ENCODE data around the gene CRISP3.
"Not testable (repeated sequence)": the region's sequence is repeated elsewhere in the genome, so short reads cannot be mapped to it uniquely, and the experiment has no call there.

Gene CRISP3, protein sequence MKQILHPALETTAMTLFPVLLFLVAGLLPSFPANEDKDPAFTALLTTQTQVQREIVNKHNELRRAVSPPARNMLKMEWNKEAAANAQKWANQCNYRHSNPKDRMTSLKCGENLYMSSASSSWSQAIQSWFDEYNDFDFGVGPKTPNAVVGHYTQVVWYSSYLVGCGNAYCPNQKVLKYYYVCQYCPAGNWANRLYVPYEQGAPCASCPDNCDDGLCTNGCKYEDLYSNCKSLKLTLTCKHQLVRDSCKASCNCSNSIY

DNA sequence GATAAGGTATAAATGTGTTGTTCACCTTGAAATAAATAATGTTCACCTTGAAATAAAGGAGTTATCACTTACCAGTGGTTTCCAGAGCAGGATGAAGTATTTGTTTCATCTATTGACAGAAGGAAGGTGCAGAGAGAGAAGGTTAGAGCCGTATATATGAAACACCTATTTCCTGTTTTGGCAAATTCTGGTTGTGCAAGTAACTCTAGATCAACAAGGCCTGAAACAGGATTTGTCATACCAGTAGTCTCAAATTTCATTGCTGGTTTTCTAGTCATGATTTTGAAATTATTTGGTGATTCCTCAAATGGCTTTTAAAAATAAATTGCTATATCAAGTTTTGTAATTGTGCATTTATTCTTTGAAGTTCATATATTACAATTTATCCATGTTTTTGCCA, at the start of gene CRISP3:
Gene CRISP3 (minus strand): TSS at position 130 of the 400 bp plus-strand sequence. CDS start 21 bp downstream, at position 109.
- DNase-seq = no peak

DNA sequence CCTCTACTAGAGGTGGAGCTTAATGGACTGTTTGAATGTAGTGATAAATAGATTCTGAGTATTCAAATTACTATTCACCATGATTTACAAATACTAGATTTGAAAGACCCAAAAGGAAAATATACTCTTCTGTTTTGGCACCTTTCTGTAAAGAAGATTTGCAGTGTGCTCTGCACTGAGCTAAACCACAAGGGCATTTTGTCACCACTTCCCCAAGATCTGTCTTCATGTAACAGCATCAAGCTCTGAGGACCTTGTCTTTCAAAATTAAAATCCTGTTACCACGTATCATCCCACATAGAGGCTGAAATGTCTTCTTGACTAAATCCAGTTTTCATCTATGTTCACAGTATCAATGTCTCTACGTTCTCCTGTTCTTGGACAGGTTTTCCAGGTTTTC, 46.2 kb upstream of the CRISP3 start:
- no peak for DNase-seq

DNA sequence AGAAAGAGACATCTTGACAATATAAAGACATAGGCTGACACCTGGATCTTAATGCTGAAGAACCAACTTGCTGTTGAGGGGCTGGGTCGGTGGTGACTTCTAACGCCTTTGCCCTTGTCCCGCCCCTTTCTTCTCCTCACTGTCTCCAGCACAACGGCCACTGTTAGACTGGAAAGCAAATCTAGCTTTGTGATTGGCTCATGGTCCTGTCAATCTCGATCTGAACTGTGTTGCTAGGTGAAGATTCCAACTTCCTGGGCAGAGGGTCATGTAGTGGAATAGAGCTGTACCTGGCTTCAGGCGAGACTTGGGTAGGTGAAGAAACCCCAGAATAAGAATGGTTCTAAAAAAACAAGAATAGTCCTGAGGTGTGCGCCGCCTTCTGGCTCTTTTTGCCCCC, 43.0 kb upstream of the CRISP3 start, which contains the start of gene PGK2:
Gene PGK2 (minus strand): TSS at position 110 of the 400 bp plus-strand sequence. CDS start 98 bp downstream, at position 12.
- DNase-seq = no peak

DNA sequence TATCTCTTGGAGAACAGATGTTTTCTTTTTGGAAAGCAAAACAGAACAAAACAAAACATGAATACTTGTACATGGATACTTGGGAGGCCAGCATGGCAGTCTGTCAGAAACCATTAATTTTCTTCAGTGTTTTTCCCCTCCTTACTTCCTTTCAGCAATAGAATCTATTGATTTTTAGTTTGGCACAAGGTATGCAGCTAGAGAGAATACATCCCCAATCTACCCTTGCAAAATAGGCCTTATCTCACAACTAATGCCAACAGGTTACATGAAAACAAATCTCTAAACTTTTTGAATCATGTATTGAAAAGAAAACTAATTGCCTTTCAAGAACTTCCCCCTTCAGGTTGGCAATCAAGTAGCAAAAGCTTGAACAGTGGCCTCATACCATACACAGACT, 40.1 kb upstream of the CRISP3 start:
- no peak for DNase-seq

DNA sequence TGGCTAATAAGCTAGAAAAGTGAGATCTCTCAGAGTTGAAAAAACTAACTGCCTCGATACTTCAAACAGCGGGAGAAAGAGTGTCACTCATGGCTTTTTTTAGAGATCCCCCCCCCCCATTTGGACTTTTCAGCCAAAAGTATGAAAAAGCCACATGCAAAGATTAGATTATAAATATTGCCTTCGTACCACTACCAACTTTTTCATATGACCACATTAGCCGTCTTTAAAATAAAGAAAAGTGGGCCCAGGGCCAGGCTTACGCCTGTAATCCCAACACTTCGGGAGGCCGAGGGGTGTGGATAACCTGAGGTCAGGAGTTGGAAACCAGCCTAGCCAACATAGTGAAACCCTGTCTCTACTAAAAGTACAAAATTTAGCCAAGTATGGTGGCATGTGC, 38.5 kb upstream of the CRISP3 start:
- DNase-seq = no peak

DNA sequence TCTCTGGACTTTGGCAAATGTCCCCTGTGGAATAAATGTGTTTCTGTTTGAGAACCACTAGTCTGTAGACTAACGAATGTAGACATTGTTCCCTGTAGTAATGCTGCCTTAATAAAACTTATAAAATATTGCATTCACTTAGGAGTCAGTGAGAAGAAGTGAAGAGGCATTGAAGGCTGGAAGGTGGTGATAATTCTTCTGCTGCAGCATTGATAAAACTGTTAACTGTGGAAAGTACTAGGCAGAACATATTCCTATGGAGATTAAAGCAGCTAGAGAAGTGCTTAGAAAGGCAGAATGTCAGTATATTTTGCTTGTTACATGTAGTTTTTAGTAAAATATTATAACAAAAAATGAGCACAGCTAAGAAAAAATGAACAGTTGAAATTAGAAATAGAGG, 38.1 kb upstream of the CRISP3 start:
- no peak for DNase-seq

DNA sequence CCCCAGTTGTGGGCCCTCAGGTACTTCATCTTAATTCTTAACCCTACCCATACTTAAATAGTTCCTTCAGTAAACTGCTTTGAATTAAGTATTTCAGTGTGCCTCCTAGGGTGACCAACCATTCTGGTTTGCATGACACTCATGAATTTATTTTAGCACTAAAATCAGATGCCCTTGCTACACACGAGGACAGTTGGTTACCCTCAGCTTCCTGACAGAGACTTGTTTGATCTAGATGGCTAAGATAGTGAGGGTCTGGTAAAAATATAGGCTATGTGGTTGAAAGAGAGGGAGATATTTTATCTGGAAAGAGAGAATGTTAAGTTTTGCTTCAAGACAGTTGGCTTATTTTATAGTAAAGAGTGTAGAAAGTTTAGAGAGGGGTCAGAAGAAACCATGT, 32.3 kb upstream of the CRISP3 start:
- no peak for DNase-seq

DNA sequence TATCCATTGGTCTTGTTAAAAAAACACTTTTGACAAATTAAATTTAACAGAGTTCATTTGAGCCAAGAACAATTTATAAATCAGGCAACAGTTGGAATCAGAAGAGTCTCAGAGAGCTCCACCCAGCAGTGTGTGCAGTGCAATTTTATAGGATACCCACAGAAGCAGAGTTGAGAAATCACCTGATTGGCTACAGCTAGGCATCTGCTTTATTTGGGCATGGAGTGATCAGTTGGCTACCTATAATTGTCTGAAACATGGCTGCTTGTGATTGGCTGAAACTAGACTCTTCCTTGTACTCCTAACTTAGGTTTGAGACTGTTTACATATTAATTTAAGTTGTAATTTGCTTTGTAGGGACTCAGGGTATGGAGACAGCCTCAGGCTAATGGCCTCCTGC, 30.9 kb upstream of the CRISP3 start:
- no peak for DNase-seq

DNA sequence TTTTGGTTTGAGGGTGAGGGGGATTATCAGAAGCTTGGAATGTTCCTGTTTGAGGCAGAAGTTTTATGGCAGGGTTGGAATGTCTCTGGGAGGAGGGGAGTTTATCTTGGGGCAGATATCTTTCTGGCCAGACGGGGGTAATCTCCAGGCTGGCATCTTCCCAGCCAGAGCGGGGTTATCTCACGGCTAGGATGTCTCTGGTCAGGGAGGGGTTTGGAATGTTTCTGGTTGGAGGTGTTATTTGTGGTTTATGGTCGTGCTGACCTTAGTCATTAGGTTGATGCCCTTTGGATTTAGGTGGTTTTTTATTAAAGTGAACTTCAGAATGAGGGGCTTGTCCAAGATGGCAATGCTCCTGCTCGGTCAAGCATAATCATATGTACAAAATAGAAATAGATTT, 28.1 kb upstream of the CRISP3 start:
- DNase-seq = no peak

DNA sequence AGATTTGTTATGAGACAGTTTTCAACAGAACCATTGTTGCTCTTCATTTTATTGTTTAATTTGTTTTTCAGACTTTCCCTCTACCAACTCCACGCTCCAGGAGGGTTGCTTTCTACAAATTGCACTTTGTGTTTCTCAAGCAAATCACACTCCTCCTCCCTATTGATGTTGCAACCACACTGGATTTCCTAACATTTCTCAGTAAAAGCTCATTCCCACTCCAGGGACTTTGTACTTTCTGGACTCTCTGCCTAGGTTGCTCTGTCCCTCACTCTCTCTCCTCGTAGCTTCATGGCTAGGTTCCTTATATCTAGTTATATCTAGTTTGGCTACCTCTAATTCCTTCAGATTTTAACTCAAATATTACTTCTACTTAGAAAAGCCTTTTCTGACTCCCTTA, 22.6 kb upstream of the CRISP3 start:
- no peak for DNase-seq

DNA sequence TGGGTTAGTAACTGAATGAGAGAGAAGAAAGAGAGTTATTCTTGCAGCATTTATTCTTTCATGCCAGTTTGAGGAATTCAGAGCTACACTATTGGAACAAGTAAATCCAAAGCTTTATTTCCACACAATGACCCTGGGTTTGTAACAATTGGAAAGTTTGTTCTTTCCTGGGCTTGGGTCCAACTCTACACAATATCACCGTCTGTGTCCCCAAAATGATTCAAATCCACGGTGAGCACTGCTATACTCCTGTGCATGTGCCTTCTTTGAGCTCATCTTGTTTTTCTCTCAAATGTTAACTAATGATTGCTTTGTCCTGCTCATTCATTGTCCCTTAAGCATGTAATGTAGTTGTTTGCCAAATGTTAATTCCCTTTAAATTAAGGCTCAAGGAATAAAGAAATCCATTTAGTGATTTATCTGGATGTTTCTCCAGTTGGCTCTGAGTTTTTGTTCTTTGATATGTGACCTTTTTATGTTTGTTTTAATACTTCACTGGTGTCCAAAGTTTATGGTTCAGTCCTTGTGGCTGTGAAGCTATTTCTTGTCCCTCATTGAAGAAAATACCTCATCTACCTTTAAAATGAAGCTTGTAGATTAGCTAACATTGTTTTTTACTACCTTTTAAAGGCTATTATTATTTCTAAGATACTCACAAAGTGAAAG, 20.5 kb upstream of the CRISP3 start:
- no peak for DNase-seq

DNA sequence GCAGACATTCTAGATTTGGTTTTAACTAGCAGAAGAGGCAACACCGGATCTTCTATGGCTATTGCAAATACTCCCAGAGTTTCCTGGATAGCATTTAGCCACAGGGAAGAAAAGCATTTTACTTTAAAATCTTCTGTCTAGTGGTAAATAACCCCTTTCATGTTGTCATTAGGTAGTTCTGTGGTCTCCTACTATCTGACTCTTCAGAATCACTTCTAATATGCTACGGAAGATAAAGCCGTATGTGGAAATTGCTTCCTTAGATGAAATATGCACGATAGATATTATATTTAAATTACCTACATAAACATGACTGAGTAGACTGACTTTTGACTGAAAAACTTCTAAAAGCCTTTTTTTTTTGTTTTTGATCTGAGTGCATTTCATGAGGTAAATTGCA, 759 bp downstream of the CRISP3 start:
- DNase-seq = no peak

DNA sequence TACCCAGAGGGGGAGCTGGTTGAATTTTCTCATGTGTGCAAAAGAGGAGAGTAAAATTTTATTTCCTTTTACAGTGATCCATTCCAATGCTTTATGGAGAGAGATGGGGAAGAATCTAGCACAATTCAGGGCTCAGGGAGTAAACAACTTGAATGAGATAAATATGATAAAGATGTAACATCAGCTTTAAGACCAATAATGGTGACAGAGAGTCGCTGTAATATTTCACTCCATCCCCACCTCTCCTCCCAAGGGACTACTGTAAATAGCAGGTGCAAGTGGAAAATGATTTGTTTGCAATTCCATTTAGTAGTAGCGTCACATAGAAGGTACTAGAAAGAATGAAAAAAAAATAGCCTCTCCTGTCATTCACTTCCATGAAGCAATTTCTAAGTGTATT, 4.8 kb downstream of the CRISP3 start:
- DNase-seq = peak; percentile 93

DNA sequence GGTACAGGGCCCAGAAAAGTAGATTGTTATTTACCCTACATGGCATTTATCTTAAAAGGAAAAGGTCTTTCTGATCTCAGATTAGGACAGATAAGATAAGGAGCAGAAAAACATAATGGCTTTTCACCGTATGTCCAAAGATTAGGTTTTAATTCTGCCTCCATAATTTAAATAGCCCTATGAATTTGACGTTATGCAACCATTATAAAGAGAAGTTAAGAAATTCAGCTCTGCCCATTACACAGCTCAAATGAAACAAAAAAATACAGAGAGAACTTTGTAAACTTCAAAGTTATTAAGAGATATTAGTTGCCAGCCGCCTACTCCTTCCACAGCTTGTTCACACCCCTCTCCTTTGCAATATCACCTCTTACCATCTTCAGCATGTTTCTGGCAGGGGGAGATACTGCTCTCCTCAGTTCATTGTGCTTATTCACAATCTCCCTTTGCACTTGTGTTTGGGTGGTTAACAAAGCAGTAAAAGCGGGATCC, 8.1 kb downstream of the CRISP3 start:
- no peak for DNase-seq

DNA sequence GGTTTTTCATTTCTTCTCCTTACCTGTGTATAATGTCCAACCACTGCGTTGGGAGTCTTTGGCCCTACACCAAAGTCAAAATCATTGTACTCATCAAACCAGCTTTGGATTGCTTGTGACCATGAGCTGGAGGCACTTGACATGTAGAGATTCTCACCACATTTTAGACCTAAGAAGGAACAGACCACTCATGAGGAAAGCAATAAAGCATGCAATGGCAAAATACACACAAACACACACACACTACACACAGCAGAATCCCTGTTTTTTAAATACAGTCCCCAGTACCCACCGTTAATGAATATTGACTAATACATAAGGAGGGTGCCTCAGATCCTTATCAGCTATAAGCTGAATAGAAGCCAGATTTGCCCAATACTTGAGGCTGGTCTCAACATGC, 10.5 kb downstream of the CRISP3 start:
- DNase-seq = no peak

DNA sequence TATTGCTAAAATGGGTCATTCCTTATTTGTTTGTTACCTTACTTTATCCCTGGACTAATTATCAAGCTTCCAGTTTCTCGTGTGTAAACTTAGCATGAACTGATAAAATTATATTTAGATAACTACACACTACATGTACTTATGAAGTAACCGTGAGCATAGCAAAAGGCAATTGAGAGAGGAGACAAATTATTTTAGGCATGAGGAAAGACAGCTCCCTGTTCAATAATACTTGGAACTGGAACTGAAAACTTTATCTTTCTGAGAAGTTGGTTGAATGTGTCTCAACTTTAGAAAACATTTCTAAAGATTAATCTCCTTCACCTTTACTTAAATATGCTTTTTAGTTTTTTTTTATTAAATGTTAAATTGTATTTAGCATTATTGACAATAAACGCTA, 11.4 kb downstream of the CRISP3 start:
- no peak for DNase-seq

DNA sequence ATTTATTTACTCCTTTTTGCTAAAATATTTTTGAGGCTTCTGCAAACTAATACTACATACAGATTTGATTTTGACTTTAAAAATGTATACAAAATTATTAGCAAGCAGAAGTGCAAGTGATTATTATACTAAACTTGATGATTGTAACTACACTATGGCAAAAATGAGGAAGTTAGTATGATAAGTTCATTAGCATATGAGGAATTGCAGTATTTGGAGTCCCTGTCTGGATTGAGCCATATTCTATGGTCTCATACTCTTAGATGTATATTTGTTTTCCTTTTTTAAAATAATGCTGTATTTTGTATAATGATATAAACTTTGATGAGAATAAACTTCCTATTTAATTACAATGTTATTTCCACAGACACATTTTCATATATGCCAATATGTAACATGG, 13.9 kb downstream of the CRISP3 start:
- no peak for DNase-seq

DNA sequence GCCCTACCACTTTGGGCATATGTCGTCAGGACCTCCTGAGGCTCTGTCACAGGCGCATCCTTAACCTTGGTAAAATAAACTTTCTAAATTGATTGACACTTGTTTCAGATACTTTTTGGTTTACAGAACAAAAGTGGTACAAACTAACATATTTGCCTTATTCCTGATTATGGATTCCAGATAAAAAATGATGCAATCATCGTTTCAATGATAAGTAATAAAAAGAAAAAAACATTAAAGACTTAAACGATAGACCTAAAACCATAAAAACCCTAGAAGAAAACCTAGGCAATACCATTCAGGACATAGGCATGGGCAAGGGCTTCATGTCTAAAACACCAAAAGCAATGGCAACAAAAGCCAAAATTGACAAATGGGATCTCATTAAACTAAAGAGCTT, 20.3 kb downstream of the CRISP3 start:
- not testable (repeated sequence) for DNase-seq

DNA sequence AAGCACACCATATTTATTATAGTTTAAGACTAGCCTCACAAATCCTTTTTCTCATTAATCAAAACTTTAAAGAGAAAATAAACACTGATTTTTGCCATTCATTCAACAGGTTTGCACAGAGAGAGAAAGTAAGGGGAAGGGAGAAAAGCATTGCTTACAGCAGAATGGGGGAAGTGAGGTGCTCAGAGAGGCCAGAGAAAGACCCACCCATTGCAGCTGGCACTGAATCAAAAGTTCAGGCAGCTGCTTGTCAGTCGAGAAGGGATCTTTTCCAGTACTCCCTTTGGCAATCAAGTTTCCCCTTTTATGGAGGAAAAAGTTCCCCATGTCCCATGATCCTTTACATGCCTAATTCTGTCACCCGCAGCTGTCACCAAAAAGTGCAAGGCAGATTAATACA, 22.9 kb downstream of the CRISP3 start:
- DNase-seq = no peak

DNA sequence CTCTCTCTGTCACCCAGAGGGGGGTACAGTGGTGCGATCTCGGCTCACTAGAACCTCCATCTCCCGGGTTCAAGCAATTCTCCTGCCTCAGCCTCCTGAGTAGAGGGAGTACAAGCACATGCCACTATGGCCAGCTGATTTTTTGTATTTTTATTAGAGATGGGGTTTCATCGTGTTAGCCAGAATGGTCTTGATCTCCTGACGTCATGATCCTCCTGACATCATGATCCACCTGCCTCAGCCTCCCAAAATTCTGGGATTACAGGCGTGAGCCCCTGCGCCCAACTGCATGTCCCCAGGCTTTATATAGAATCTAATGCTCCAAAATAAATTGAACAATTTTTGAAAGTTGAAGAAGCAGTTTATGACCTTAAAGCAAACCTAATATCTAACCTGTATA, 23.8 kb downstream of the CRISP3 start:
- no peak for DNase-seq

DNA sequence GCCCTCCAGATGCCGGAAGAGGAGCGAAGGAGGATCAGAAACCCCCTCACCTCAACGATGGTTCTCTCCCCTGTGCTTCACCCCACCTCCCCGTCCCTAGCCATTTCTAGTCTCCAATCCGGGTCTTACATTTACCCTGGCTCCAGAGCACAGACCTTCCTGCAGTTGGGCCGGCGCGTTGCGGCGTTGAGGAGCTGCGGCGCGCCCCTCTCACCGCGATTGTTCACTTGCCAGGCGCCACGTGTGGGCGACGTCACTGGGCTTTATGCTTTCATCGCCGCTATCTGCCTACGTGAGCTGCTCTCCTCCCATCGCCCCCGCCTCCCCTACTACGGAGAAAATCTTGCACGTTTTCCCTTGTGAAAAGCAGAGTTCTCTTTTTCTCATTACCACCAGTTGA, 30.8 kb downstream of the CRISP3 start, which contains the start of gene CRISP2:
Gene CRISP2 (minus strand): TSS at position 198 of the 400 bp plus-strand sequence. CDS start 4,347 bp downstream, outside the sequence.
- peak; percentile 46 for DNase-seq

DNA sequence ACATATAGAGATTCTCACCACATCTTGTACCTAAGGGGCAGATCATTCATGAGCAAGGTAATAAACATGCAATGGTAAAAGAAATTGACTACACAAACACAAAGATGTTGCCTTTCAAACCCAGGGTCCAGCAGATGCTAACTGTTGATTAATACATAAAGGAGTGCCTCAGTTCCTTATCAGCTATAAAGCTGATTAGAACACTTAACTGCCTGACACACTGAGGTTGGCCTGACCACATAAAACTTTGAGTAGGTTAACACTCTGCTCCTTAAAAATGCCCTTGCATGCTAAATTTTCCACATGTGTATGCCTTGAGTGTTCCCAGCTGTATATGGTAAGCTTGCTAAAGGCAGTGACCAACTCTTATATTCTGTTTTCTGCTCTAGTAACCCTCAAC, 45.7 kb downstream of the CRISP3 start:
- DNase-seq = no peak

DNA sequence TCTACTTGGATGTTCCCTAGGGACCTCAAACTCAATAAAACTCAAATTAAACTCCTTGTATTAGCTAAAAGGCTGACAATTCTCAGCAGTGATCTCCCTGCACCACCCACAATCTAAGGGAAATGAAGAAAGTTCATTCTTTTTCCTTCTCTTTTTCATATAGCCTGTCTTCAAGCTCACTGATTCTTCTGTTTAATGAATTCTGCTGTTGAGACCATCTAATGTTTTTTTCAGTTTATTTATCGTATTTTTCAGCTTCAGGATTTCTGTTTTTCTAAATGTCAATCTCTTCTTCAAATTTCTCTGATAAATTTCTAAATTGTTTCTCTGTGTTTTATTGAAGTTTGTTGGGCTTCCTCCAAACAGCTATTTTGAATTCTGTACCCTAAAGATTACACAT, 50.7 kb downstream of the CRISP3 start:
- DNase-seq = no peak

DNA sequence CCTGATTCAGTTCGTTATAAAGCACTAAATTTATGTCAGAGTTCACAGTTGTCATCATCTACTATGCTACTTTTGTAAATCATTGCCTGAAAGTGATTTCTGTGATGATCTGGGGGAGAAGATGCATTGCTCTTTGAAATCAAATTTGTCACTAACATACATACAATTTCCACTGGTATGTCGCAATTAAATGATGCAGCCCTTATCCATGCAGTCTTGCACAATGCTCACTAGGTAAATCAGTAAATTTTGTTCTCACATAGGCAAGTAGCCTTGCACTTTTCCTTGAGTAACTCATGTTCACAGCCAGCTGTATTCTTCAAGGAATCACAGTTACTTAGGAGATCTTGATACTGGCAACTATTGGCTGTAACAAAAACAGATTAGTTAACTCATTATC, 51.7 kb downstream of the CRISP3 start:
- no peak for DNase-seq

Measured in NCI-H1092 treated with DMSO at 0.1 percent for 48 hours (cell line).